Tibial nerve (tissue), 4 donors: ENCODE results near the gene IPO4.

ENCODE experiments used
- EP300 ChIP-seq, 2 donors: sonication (generic); formaldehyde crosslinking; IDR thresholded peaks; one replicate each; pipeline ENCODE4 v1.6.1; 2017; ENCODE audit warnings: antibody characterized with exemption in 2 of 2, mild to moderate bottlenecking in 1 of 2
- POLR2A ChIP-seq, 2 donors: fragments of 450-650 bp; IDR thresholded peaks; one replicate each; pipeline ENCODE4 v1.6.1; 2017; ENCODE audit warnings: antibody characterized with exemption in 2 of 2, mild to moderate bottlenecking in 2 of 2, moderate library complexity in 2 of 2
- TF ChIP-seq, protein P1 (sequence below), 5 experiments: fragments of 200-600 bp in 3 of 5; fragments of 450-650 bp in 2 of 5; sonication (generic) in 3 of 5; IDR thresholded peaks; one replicate each; pipeline ENCODE4 v1.5.1; 2016 to 2019; ENCODE audit warnings: antibody characterized with exemption in 5 of 5, mild to moderate bottlenecking in 3 of 5, moderate library complexity in 2 of 5

DNA sequence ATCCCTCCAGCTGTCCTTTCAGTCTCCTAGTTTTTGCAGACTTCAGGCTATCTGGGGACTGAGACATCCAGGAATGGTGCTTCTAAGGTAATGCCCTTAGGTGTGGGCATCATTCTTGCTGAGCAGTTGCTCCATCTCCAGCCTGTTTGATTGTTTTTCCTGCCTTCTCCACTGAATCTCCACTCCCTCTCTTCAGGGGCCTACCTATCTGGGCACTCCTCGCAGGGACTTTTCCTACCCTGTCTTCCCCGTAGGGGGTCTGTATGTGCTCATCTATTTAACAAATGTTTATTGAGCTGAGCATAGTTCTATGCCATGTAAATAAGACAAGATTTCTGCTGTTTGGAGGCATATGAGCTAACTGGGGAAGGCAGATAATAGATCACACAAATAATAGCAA lies 55.6 kb downstream of the IPO4 start:
- no peak for TF ChIP-seq POLR2A (IDR thresholded peaks at IDR 0.05)
- TF ChIP-seq, protein P1, sequence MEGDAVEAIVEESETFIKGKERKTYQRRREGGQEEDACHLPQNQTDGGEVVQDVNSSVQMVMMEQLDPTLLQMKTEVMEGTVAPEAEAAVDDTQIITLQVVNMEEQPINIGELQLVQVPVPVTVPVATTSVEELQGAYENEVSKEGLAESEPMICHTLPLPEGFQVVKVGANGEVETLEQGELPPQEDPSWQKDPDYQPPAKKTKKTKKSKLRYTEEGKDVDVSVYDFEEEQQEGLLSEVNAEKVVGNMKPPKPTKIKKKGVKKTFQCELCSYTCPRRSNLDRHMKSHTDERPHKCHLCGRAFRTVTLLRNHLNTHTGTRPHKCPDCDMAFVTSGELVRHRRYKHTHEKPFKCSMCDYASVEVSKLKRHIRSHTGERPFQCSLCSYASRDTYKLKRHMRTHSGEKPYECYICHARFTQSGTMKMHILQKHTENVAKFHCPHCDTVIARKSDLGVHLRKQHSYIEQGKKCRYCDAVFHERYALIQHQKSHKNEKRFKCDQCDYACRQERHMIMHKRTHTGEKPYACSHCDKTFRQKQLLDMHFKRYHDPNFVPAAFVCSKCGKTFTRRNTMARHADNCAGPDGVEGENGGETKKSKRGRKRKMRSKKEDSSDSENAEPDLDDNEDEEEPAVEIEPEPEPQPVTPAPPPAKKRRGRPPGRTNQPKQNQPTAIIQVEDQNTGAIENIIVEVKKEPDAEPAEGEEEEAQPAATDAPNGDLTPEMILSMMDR (IDR thresholded peaks at IDR 0.05): no peak
- TF ChIP-seq EP300 (IDR thresholded peaks at IDR 0.05): no peak
